H1 (cell line): ENCODE data around the gene SLC2A4RG.

Experiments
- POLR2A ChIP-seq, 2 experiments: IDR thresholded peaks; 1 replicate in 1 of 2; 2 replicates in 1 of 2; pipeline ENCODE4 v1.6.1; 2011; ENCODE audit warnings: low read depth in 2 of 2, low read length in 2 of 2, mild to moderate bottlenecking in 2 of 2; ENCODE audit errors: control extremely low read depth in 1 of 2
- SP1 ChIP-seq: IDR thresholded peaks from 2 replicates; pipeline ENCODE4 v1.6.1; 2011; ENCODE audit warnings: low read depth, low read length
- TF ChIP-seq, protein P1 (sequence below), 3 experiments: IDR thresholded peaks; 1 replicate in 2 of 3; 2 replicates in 1 of 3; pipeline versions ENCODE4 v1.5.1 to v1.6.1; 2011; ENCODE audit warnings: low read length in 3 of 3, mild to moderate bottlenecking in 3 of 3, inconsistent platforms in 2 of 3, low read depth in 1 of 3, moderate library complexity in 1 of 3; ENCODE audit not compliant: insufficient read depth in 1 of 3; ENCODE audit errors: control extremely low read depth in 1 of 3

DNA sequence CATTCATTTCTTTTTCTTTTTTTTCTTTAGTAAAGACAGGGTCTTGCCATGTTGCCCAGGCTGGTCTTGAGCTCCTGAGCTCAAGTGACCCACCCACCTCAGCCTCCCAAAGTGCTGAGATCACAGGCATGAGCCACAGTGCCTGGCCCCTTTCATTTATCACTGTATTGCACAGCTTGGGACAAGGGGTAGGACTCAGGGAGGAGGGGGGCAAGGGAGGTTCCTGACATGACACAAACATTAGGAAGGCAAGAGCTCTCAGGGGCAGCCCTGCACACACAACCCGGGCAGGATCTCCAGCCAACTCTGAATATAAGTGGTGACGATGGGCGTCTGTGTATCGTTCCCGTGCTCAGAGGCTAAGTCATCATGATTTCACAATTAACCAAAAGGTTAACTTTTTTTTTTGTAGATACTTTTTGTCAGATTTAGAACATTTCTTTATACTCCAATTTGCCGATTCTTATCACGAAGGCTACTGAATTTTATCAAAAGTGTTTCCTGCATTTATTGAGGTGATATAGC is 19.9 kb downstream of the SLC2A4RG start:
- TF ChIP-seq SP1 (no peak), POLR2A (IDR thresholded peaks at IDR 0.05; ENCODE audit: control extremely low read depth in 1 of 2, low read depth in 2 of 2, low read length in 2 of 2) (no peak)
- TF ChIP-seq, protein P1, sequence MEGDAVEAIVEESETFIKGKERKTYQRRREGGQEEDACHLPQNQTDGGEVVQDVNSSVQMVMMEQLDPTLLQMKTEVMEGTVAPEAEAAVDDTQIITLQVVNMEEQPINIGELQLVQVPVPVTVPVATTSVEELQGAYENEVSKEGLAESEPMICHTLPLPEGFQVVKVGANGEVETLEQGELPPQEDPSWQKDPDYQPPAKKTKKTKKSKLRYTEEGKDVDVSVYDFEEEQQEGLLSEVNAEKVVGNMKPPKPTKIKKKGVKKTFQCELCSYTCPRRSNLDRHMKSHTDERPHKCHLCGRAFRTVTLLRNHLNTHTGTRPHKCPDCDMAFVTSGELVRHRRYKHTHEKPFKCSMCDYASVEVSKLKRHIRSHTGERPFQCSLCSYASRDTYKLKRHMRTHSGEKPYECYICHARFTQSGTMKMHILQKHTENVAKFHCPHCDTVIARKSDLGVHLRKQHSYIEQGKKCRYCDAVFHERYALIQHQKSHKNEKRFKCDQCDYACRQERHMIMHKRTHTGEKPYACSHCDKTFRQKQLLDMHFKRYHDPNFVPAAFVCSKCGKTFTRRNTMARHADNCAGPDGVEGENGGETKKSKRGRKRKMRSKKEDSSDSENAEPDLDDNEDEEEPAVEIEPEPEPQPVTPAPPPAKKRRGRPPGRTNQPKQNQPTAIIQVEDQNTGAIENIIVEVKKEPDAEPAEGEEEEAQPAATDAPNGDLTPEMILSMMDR (IDR thresholded peaks at IDR 0.05; ENCODE audit: control extremely low read depth in 1 of 3, insufficient read depth in 1 of 3, low read depth in 1 of 3, low read length in 3 of 3): no peak
